Measurements from ENCODE around the gene GOLGA6L7. TPM values are rescaled to one million over a fixed set of nuclear protein-coding genes. Genes with fewer than 3 reads are reported as not detected.

Gene GOLGA6L7
- total RNA-seq, 1 experiment from 2014 or later = not detected

DNA sequence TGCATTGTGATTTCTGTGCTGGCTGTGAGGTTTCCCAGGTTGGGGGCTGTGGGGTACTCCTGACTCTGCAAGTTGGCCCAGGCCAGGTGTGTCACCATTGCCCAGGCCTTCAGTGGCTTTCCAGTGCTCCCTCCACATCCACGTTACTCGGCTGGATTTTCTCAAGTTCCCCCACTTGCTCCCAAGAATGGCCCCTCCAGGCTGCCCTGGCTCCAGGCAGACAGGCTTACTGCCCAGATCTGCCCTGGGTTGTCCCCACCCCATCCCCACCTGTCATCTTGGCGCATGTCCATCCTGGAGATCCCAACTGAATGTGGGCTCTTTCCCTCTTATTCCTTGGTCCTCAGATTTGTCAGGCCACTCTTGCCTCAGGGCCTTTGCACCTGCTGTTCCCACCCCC, 40.9 kb upstream of the GOLGA6L7 start:
- Histone ChIP-seq H3F3A (ENCODE audit: insufficient read depth, low read depth) (no peaks in the 10 kb centered on the region), H3K27me3 (ENCODE audit: insufficient read depth, low read depth) (peaks cover 12% of the 10 kb centered on the region; the same call in 1 of the 2 replicates), H2AFZ (no peak overlapping the region), H3K4me3 (no peak overlapping the region), H3K27ac (no peak overlapping the region), H3K9me2 (ENCODE audit: insufficient read depth) (no peaks in the 10 kb centered on the region), H3K79me2 (ENCODE audit: low read depth) (no peaks in the 10 kb centered on the region), H3K9me3 (ENCODE audit: insufficient read depth, low read depth) (no peaks in the 10 kb centered on the region), H3K4me1 (replicated peaks; ENCODE audit: insufficient read depth) (no peaks in the 10 kb centered on the region), H4K20me1 (ENCODE audit: insufficient read depth) (no peaks in the 10 kb centered on the region), H3K4me2 (no peak overlapping the region), H3K36me3 (ENCODE audit: low read depth) (no peaks in the 10 kb centered on the region)
- DNase-seq = no peak
- ChIA-PET CTCF (no interaction called here), POLR2A (ENCODE audit: unreplicated experiment) (no interaction called here)
- no peak for TF ChIP-seq CTCF (conservative IDR thresholded peaks at IDR 0.05)
- TF ChIP-seq EZH2 (IDR thresholded peaks at IDR 0.05; ENCODE audit: low read depth) = no peak
- intact Hi-C loops (cut with micrococcal nuclease; ENCODE audit: unreplicated experiment) = no loop called here
- no TSS peak for BruUV-seq (replicated peaks)

- Histone ChIP-seq H4K20me1 (ENCODE audit: insufficient read depth) (no peaks in the 10 kb centered on the region), H3K4me3 (no peak overlapping the region), H3K36me3 (ENCODE audit: low read depth) (no peaks in the 10 kb centered on the region), H3K9me2 (ENCODE audit: insufficient read depth) (no peaks in the 10 kb centered on the region), H3K27me3 (ENCODE audit: insufficient read depth, low read depth) (peaks cover 12% of the 10 kb centered on the region; the same call in 1 of the 2 replicates), H3K4me1 (replicated peaks; ENCODE audit: insufficient read depth) (no peaks in the 10 kb centered on the region), H3K9me3 (ENCODE audit: insufficient read depth, low read depth) (no peaks in the 10 kb centered on the region), H3K27ac (no peak overlapping the region), H3K4me2 (no peak overlapping the region), H3K79me2 (ENCODE audit: low read depth) (no peaks in the 10 kb centered on the region), H2AFZ (no peak overlapping the region), H3F3A (ENCODE audit: insufficient read depth, low read depth) (no peaks in the 10 kb centered on the region)
- intact Hi-C loops (cut with micrococcal nuclease; ENCODE audit: unreplicated experiment) = no loop called here
- TF ChIP-seq CTCF (conservative IDR thresholded peaks at IDR 0.05) (no peak), EZH2 (IDR thresholded peaks at IDR 0.05; ENCODE audit: low read depth) (no peak)
- POLR2A ChIA-PET (ENCODE audit: unreplicated experiment) = no interaction called here
- CTCF ChIA-PET = no interaction called here
- no peak for DNase-seq
- BruUV-seq (replicated peaks) = no TSS peak
These were observed 40.5 kb upstream of the GOLGA6L7 start for GRCh38 chr15:28888900-28889299.

GRCh38 chr15:28888302-28888894, 40.0 kb upstream of the GOLGA6L7 start:
- H3K79me2 ChIP-seq (ENCODE audit: low read depth) = no peaks in the 10 kb centered on the region
- TF ChIP-seq EZH2 (IDR thresholded peaks at IDR 0.05; ENCODE audit: low read depth) (no peak), CTCF (conservative IDR thresholded peaks at IDR 0.05) (no peak)
- CTCF ChIA-PET = no interaction called here

More at GRCh38 chr15:28888302-28888894, 40.0 kb upstream of the GOLGA6L7 start:
- H3K9me2 ChIP-seq (ENCODE audit: insufficient read depth) = no peaks in the 10 kb centered on the region
- POLR2A ChIA-PET (ENCODE audit: unreplicated experiment) = no interaction called here
- H3F3A ChIP-seq (ENCODE audit: insufficient read depth, low read depth) = no peaks in the 10 kb centered on the region
- no peaks in the 10 kb centered on the region for H3K9me3 ChIP-seq (ENCODE audit: insufficient read depth, low read depth)
- no peaks in the 10 kb centered on the region for H3K4me1 ChIP-seq (replicated peaks; ENCODE audit: insufficient read depth)
- no TSS peak for BruUV-seq (replicated peaks)
- no peaks in the 10 kb centered on the region for H4K20me1 ChIP-seq (ENCODE audit: insufficient read depth)
- no peak for DNase-seq
- intact Hi-C loops (cut with micrococcal nuclease; ENCODE audit: unreplicated experiment) = no loop called here
- H3K4me2 ChIP-seq = no peak overlapping the region
- H2AFZ ChIP-seq = no peak overlapping the region
- H3K27ac ChIP-seq = no peak overlapping the region
- peaks cover 12% of the 10 kb centered on the region; the same call in 1 of the 2 replicates for H3K27me3 ChIP-seq (ENCODE audit: insufficient read depth, low read depth)
- H3K4me3 ChIP-seq = no peak overlapping the region
- no peaks in the 10 kb centered on the region for H3K36me3 ChIP-seq (ENCODE audit: low read depth)

Measured in PC-9 (cell line).